ENCODE measurements around the gene HECTD3.
"Not testable (repeated sequence)": the region's sequence is repeated elsewhere in the genome, so short reads cannot be mapped to it uniquely, and the experiment has no call there.

The HECTD3 gene

DNA sequence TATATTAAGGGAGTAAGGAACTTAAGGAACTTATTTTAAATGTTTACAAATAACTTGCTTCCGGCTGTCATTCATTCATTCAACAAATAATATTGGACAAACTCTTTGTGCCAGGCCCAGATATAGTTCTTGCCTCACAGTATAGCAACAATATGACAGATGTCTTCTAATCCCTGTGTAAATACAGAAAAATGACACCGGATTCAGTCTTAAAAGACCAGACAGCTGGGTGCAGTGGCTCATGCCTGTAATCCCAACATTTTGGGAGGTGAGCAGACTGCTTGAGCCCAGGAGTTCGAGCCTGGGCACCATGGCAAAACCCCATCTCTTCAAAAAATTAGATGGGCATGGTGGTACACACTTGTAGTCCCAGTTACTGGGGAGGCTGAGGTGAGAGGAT lies 48.4 kb downstream of the HECTD3 start:
- DNase-seq (ENCODE audit: low read depth), result peak; percentile 40
- TF ChIP-seq, protein P1, sequence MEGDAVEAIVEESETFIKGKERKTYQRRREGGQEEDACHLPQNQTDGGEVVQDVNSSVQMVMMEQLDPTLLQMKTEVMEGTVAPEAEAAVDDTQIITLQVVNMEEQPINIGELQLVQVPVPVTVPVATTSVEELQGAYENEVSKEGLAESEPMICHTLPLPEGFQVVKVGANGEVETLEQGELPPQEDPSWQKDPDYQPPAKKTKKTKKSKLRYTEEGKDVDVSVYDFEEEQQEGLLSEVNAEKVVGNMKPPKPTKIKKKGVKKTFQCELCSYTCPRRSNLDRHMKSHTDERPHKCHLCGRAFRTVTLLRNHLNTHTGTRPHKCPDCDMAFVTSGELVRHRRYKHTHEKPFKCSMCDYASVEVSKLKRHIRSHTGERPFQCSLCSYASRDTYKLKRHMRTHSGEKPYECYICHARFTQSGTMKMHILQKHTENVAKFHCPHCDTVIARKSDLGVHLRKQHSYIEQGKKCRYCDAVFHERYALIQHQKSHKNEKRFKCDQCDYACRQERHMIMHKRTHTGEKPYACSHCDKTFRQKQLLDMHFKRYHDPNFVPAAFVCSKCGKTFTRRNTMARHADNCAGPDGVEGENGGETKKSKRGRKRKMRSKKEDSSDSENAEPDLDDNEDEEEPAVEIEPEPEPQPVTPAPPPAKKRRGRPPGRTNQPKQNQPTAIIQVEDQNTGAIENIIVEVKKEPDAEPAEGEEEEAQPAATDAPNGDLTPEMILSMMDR (IDR thresholded peaks at IDR 0.05; ENCODE audit: control insufficient read depth, extremely low read depth, insufficient read depth), result no peak
- H3K4me3 ChIP-seq (ENCODE audit: low read depth, low read length), result no peak overlapping the region

DNA sequence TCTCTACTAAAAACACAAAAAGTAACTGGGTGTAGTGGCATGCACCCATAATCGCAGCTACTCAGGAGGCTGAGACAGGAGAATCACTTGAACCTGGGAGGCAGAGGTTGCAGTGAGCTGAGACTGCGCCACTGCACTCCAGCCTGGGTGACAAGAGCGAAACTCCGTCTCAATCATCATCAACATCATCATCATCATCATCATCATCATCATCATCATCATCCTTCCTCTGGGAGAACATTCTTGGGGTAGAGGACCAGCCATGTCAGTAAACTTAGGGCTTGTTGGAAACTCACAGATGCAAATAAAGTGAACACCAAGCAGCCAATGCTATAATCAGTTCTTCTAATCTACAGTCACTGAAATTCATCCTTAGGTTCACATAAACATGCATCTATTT lies 49.1 kb downstream of the HECTD3 start:
- not testable (repeated sequence) for DNase-seq (ENCODE audit: low read depth); H3K4me3 ChIP-seq (ENCODE audit: low read depth, low read length)

DNA sequence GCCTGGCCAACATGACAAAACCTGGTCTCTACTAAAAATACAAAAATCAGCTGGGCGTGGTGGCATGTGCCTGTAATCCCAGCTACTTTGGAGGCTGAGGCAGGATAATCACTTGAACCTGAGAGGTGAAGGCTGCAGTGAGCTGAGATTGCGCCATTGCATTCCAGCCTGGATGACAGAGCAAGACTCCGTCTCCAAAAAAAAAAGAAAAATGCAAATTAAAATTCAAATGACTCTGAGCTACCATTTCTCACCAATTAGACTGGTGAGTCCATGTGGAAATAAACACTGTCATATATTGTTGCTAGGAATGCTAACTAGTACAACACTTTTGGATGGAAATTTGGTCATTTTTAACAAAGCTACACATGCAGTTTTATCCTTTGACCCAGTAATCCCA lies 53.6 kb downstream of the HECTD3 start:
- not testable (repeated sequence) for H3K4me3 ChIP-seq (ENCODE audit: low read depth, low read length); DNase-seq (ENCODE audit: low read depth)

DNA sequence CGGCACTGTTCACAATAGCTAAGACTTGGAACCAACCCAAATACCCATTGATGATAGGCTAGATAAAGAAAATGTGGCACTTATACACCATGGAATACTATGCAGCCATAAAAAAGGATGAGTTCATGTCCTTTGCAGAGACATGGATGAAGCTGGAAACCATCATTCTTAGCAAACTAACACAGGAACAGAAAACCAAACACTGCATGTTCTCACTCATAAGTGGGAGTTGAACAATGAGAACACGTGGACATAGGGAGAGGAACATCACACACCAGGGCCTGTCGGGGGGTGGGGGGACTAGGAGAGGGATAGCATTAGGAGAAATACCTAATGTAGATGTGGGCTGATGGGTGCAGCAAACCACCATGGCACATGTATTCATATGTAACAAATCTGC lies 55.0 kb downstream of the HECTD3 start:
- not testable (repeated sequence) for H3K4me3 ChIP-seq (ENCODE audit: low read depth, low read length); DNase-seq (ENCODE audit: low read depth)
